H9 (cell line): ENCODE results near the gene AFDN. TPM values are rescaled to one million over a fixed set of nuclear protein-coding genes. Genes with fewer than 3 reads are reported as not detected.
A peak's percentile ranks its signal among the peaks of the same experiment; 100 is the strongest.

Experiments used
- DNase-seq: peaks from one replicate; pipeline ENCODE4 v3.0.0-alpha.2; 2017
- H2AFZ ChIP-seq: one replicate; pipeline ENCODE4 v1.6.1; 2013; ENCODE audit warnings: mild to moderate bottlenecking, low read length, control low read depth, moderate library complexity
- H2AK5ac ChIP-seq: 2 replicates; pipeline ENCODE4 v1.6.1; 2013; ENCODE audit warnings: low read length, control low read depth, mixed read lengths; ENCODE audit not compliant: insufficient read length
- H2BK120ac ChIP-seq: one replicate; pipeline ENCODE4 v1.6.1; 2013; ENCODE audit warnings: low read depth, mild to moderate bottlenecking, low read length, control low read depth, inconsistent platforms; ENCODE audit not compliant: poor library complexity, severe bottlenecking
- H2BK12ac ChIP-seq: 2 replicates; pipeline ENCODE4 v1.6.1; 2013; ENCODE audit warnings: low read length, control low read depth, mixed read lengths, low read depth; ENCODE audit not compliant: insufficient read length
- H2BK15ac ChIP-seq: 2 replicates; pipeline ENCODE4 v1.6.1; 2013; ENCODE audit warnings: low read depth, low read length, control low read depth
- H2BK20ac ChIP-seq: one replicate; pipeline ENCODE4 v1.6.1; 2013; ENCODE audit warnings: low read depth, mild to moderate bottlenecking, low read length, control low read depth, inconsistent platforms; ENCODE audit not compliant: poor library complexity, severe bottlenecking
- H2BK5ac ChIP-seq: 2 replicates; pipeline ENCODE4 v1.6.1; 2013; ENCODE audit warnings: low read length, control low read depth, mixed read lengths; ENCODE audit not compliant: insufficient read length
- H3K14ac ChIP-seq: 2 replicates; pipeline ENCODE4 v1.6.1; 2013; ENCODE audit warnings: low read length, control low read depth; ENCODE audit not compliant: insufficient read depth
- H3K18ac ChIP-seq: 2 replicates; pipeline ENCODE4 v1.6.1; 2013; ENCODE audit warnings: low read depth, mild to moderate bottlenecking, mixed read lengths, low read length, control low read depth; ENCODE audit not compliant: insufficient read length
- H3K23ac ChIP-seq: 2 replicates; pipeline ENCODE4 v1.6.1; 2013; ENCODE audit warnings: low read length, control low read depth, mixed read lengths, low read depth; ENCODE audit not compliant: insufficient read length
- H3K23me2 ChIP-seq: 2 replicates; pipeline ENCODE4 v1.6.1; 2013; ENCODE audit warnings: low read depth, mild to moderate bottlenecking, mixed read lengths, low read length, control low read depth; ENCODE audit not compliant: insufficient read length, poor library complexity, severe bottlenecking
- H3K27ac ChIP-seq: 2 replicates; pipeline ENCODE4 v1.5.1; 2013; ENCODE audit warnings: low read length, control low read depth, mixed read lengths, low read depth; ENCODE audit not compliant: insufficient read length
- H3K27me3 ChIP-seq: 2 replicates; pipeline ENCODE4 v1.6.1; 2013; ENCODE audit warnings: low read length, control low read depth, inconsistent platforms; ENCODE audit not compliant: insufficient read depth
- H3K4ac ChIP-seq: 2 replicates; pipeline ENCODE4 v1.6.1; 2013; ENCODE audit warnings: low read depth, mild to moderate bottlenecking, control low read depth, inconsistent platforms, low read length, moderate library complexity
- H3K4me1 ChIP-seq: 2 replicates; pipeline ENCODE4 v1.6.1; 2013; ENCODE audit warnings: low read length, control low read depth, inconsistent platforms; ENCODE audit not compliant: insufficient read depth
- H3K4me2 ChIP-seq: 2 replicates; pipeline ENCODE4 v1.6.1; 2013; ENCODE audit warnings: low read length, control low read depth, mixed read lengths; ENCODE audit not compliant: insufficient read length, insufficient read depth
- H3K56ac ChIP-seq: 2 replicates; pipeline ENCODE4 v1.6.1; 2013; ENCODE audit warnings: low read depth, mild to moderate bottlenecking, mixed read lengths, low read length, control low read depth; ENCODE audit not compliant: insufficient read length
- H3K79me1 ChIP-seq: 2 replicates; pipeline ENCODE4 v1.6.1; 2013; ENCODE audit warnings: low read depth, mild to moderate bottlenecking, moderate library complexity, low read length, control low read depth, inconsistent platforms; ENCODE audit not compliant: insufficient read depth, poor library complexity, severe bottlenecking
- H3K79me2 ChIP-seq: 2 replicates; pipeline ENCODE4 v1.6.1; 2013; ENCODE audit warnings: low read length, control low read depth, inconsistent platforms; ENCODE audit not compliant: insufficient read depth
- H3K9ac ChIP-seq: 2 replicates; pipeline ENCODE4 v1.6.1; 2013; ENCODE audit warnings: low read length, control low read depth, mixed read lengths; ENCODE audit not compliant: insufficient read length; ENCODE audit errors: extremely low read depth
- H3K9me3 ChIP-seq: one replicate; pipeline ENCODE4 v1.6.1; 2013; ENCODE audit warnings: low read depth, low read length, inconsistent platforms; ENCODE audit not compliant: control insufficient read depth
- H3T11ph ChIP-seq: one replicate; pipeline ENCODE4 v1.6.1; 2013; ENCODE audit warnings: mild to moderate bottlenecking, low read length, control low read depth, inconsistent platforms
- H4K20me1 ChIP-seq: one replicate; pipeline ENCODE4 v1.6.1; 2013; ENCODE audit not compliant: control insufficient read depth, insufficient read length, insufficient read depth
- H4K5ac ChIP-seq: 2 replicates; pipeline ENCODE4 v1.6.1; 2013; ENCODE audit warnings: low read depth, mild to moderate bottlenecking, mixed read lengths, low read length, control low read depth; ENCODE audit not compliant: insufficient read length
- H4K8ac ChIP-seq: replicated peaks from 2 replicates; pipeline ENCODE4 v1.6.1; 2013; ENCODE audit warnings: low read length, control low read depth, mixed read lengths, low read depth; ENCODE audit not compliant: insufficient read length
- H4K91ac ChIP-seq: 2 replicates; pipeline ENCODE4 v1.6.1; 2013; ENCODE audit warnings: low read depth, mild to moderate bottlenecking, moderate library complexity, mixed read lengths, low read length, control low read depth; ENCODE audit not compliant: insufficient read length
- H3K27ac Mint-ChIP-seq, 3 experiments: 2 replicates in 2 of 3; 3 replicates in 1 of 3; pipeline ENCODE4 v1.8.0; 2020 to 2021; ENCODE audit warnings: mixed read lengths in 3 of 3, mild to moderate bottlenecking in 1 of 3, moderate library complexity in 1 of 3
- H3K27me3 Mint-ChIP-seq: 2 replicates; pipeline ENCODE4 v1.8.0; 2021; ENCODE audit warnings: low read depth, mild to moderate bottlenecking, moderate library complexity, mixed read lengths
- H3K36me3 Mint-ChIP-seq, 3 experiments: 2 replicates in 2 of 3; 3 replicates in 1 of 3; pipeline ENCODE4 v1.8.0; 2020 to 2021; ENCODE audit warnings: low read depth in 3 of 3, mixed read lengths in 3 of 3; ENCODE audit not compliant: insufficient read depth in 1 of 3
- H3K4me1 Mint-ChIP-seq, 2 experiments: 2 replicates each; pipeline ENCODE4 v1.8.0; 2020; ENCODE audit warnings: mixed read lengths in 2 of 2
- H3K4me3 Mint-ChIP-seq, 2 experiments: 2 replicates in 1 of 2; 3 replicates in 1 of 2; pipeline ENCODE4 v1.8.0; 2020 to 2021; ENCODE audit warnings: mild to moderate bottlenecking in 2 of 2, mixed read lengths in 2 of 2, moderate library complexity in 1 of 2
- H3K9me3 Mint-ChIP-seq, 2 experiments: 2 replicates in 1 of 2; 3 replicates in 1 of 2; pipeline ENCODE4 v1.8.0; 2020; ENCODE audit warnings: mild to moderate bottlenecking in 2 of 2, mixed read lengths in 2 of 2, moderate library complexity in 1 of 2
- CTCF ChIP-seq: fragments of 200-600 bp; sonication (generic); conservative IDR thresholded peaks from 3 replicates; pipeline ENCODE4 v1.8.0; 2021; ENCODE audit warnings: antibody characterized with exemption, mild to moderate bottlenecking
- WGBS: extraction: QIAGEN DNeasy Blood & Tissue Kit; methylation state at CpG from one replicate; pipeline ENCODE4 v1.1.7; 2013; ENCODE audit warnings: missing lambda C conversion rate, low lambda C conversion rate, mixed read lengths; ENCODE audit not compliant: insufficient read length; ENCODE audit errors: extremely low coverage; 5-methylcytosine and 5-hydroxymethylcytosine counted together
- total RNA-seq: library from RNA; stranded (reverse); gene quantifications from 2 replicates; pipeline ENCODE4 v1.2.1, GENCODE V29; 2021

AFDN gene
- total RNA-seq, 1 experiment from 2014 or later, result 157 TPM

DNA sequence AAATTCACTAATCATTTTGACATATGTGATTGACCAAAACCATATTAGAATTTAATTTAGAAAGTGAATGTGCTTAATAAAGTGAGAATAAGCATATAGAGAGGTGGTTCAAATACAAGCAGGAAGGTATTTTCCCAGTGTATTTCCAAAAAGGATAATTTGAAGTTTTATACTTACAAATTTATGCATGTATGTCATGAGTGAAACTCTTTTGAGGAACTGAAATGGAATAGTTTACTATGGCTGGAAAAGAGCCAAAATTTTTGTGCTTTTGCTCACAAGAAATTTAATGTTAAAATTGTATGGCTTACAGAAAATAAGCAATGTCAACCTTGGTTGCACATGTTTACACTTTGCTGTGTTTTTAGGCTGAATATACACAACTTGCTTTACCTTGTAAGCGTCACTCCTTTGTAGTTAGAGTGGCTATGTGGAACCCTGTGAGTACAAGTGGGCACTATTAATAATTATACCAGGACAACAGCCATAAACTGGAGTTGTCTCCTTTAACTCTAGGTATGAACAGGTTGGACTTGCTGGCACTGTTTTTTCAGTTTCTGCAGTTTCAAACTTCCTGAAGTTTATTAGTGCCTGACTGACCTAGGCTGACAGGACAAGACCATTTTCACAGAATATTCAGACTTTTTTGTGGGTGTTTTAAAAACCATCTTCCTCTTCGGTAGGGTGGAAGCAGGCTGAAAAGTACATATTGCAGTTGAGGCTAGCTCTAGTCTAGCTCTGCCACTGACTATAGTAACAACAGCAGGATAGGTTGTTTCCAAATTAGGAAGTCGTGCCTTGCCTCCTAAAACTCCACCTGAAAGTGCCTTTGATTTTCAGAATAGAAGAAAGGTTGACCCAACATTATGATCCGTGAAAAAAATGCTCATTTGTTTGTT lies 6.0 kb downstream of the AFDN start:
- Histone ChIP-seq H2BK15ac (no peak overlapping the region), H2BK5ac (no peak overlapping the region), H4K91ac (no peak overlapping the region), H3K4me1 (peaks cover 2% of the 10 kb centered on the region; the same call in 1 of the 2 replicates), H3K4me2 (no peak overlapping the region), H2AK5ac (no peak overlapping the region), H4K5ac (no peak overlapping the region), H3K27ac (no peak overlapping the region), H3K4ac (no peak overlapping the region), H3K14ac (no peak overlapping the region), H3T11ph (no peak overlapping the region), H3K9ac (no peak overlapping the region), H2AFZ (no peak overlapping the region), H2BK12ac (no peak overlapping the region), H3K56ac (no peak overlapping the region), H3K23me2 (peaks cover 6% of the 10 kb centered on the region), H3K27me3 (no peaks in the 10 kb centered on the region), H2BK120ac (no peak overlapping the region), H3K79me1 (no peaks in the 10 kb centered on the region), H3K18ac (no peak overlapping the region), H2BK20ac (no peak overlapping the region), H3K79me2 (peaks cover 47% of the 10 kb centered on the region; the same call in 1 of the 2 replicates), H4K20me1 (no peaks in the 10 kb centered on the region), H4K8ac (no peak overlapping the region), H3K9me3 (no peaks in the 10 kb centered on the region), H3K23ac (no peak overlapping the region)
- no peaks in the 10 kb centered on the region for H3K36me3 Mint-ChIP-seq
- no peak for TF ChIP-seq CTCF
- no CpG with 5 or more reads among the region's 4 CpGs for WGBS
- no peaks in the 10 kb centered on the region for H3K9me3 Mint-ChIP-seq
- no peak overlapping the region for H3K4me3 Mint-ChIP-seq
- no peaks in the 10 kb centered on the region for H3K27me3 Mint-ChIP-seq
- peaks cover 42 to 54% of the 10 kb centered on the region in 2 experiments for H3K4me1 Mint-ChIP-seq
- no peak for DNase-seq
- H3K27ac Mint-ChIP-seq, result peak overlapping the region; percentile 4 to 91 (median 25); a peak in 4 of 7 replicates
